Measurements from ENCODE around the gene LLCFC1. TPM values are rescaled to one million over a fixed set of nuclear protein-coding genes. Genes with fewer than 3 reads are reported as not detected.

LLCFC1 gene
- total and polyA plus RNA-seq, 3 donors from 2014 or later = 14.1 to 73.2 (median 38.5) TPM

GRCh38 chr7:142892951-142893350, 46.3 kb upstream of the LLCFC1 start:
- no peak for DNase-seq
- WGBS, 2 donors = 91% methylated on average over 5 of the region's 5 CpGs
- H3K4me3 ChIP-seq = no peak overlapping the region
- H3K4me1 ChIP-seq = no peaks in the 10 kb centered on the region
- no peaks in the 10 kb centered on the region for H3K9me3 ChIP-seq
- intact Hi-C loops (cut with DNase I; ENCODE audit: low total_unique reads) = no loop called here
- H3K27me3 ChIP-seq = no peaks in the 10 kb centered on the region
- TF ChIP-seq, protein P1, sequence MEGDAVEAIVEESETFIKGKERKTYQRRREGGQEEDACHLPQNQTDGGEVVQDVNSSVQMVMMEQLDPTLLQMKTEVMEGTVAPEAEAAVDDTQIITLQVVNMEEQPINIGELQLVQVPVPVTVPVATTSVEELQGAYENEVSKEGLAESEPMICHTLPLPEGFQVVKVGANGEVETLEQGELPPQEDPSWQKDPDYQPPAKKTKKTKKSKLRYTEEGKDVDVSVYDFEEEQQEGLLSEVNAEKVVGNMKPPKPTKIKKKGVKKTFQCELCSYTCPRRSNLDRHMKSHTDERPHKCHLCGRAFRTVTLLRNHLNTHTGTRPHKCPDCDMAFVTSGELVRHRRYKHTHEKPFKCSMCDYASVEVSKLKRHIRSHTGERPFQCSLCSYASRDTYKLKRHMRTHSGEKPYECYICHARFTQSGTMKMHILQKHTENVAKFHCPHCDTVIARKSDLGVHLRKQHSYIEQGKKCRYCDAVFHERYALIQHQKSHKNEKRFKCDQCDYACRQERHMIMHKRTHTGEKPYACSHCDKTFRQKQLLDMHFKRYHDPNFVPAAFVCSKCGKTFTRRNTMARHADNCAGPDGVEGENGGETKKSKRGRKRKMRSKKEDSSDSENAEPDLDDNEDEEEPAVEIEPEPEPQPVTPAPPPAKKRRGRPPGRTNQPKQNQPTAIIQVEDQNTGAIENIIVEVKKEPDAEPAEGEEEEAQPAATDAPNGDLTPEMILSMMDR (IDR thresholded peaks at IDR 0.05) = no peak
- H3K36me3 ChIP-seq (ENCODE audit: low read depth, missing control alignments) = no peaks in the 10 kb centered on the region
- no peak overlapping the region for H3K27ac ChIP-seq

DNA sequence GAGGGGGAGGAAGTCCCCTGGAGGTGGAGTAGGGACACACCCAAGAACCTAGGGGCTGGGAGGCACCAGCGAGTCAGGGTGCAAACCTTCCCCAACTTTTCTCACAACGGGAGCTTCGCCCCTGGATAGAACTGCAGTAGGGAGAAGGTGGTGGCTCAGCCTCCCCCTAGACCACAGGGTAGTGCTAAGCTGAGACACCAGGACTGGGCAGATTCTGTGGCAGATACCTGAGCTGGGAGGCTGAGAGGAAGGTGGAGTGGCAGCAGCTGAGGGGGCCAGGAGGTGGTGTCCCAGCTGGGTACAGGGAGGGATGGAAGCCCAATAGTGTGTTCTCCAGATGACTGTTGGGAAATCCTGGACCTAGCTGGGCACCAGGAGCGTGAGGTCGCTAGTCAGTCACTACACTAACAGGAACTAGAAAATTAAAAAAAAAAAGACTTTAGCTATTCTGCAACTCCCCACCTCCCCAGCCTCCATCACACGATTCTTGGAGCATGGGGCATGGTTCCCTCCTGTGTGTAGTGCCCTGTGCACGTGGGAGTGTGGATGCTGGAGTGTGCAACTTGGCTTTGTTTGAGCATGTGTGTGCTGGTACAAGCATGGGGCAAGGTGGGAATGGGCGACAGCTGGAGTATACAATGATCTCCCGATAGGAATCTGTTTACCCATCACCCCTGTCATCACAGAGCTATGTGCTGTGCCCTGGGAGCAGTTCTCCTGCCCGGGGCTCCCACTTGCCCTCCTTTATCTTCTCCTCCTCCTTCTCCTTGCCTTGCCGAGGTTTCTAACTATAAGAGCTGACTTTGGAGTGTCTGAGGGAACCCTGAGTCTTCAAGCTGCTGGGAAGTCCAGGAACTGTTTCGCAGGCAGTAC, 44.9 kb upstream of the LLCFC1 start:
- Histone ChIP-seq H3K27me3 (no peaks in the 10 kb centered on the region), H3K27ac (no peak overlapping the region), H3K9me3 (no peaks in the 10 kb centered on the region), H3K36me3 (ENCODE audit: low read depth, missing control alignments) (no peaks in the 10 kb centered on the region), H3K4me3 (no peak overlapping the region), H3K4me1 (no peaks in the 10 kb centered on the region)
- TF ChIP-seq, protein P1 (IDR thresholded peaks at IDR 0.05) = no peak
- no peak for TF ChIP-seq POLR2A (IDR thresholded peaks at IDR 0.05)
- WGBS, 2 donors = 76 to 83% methylated on average over 12 of the region's 12 CpGs
- DNase-seq = no peak
- intact Hi-C loops (cut with DNase I; ENCODE audit: low total_unique reads) = no loop called here

DNA sequence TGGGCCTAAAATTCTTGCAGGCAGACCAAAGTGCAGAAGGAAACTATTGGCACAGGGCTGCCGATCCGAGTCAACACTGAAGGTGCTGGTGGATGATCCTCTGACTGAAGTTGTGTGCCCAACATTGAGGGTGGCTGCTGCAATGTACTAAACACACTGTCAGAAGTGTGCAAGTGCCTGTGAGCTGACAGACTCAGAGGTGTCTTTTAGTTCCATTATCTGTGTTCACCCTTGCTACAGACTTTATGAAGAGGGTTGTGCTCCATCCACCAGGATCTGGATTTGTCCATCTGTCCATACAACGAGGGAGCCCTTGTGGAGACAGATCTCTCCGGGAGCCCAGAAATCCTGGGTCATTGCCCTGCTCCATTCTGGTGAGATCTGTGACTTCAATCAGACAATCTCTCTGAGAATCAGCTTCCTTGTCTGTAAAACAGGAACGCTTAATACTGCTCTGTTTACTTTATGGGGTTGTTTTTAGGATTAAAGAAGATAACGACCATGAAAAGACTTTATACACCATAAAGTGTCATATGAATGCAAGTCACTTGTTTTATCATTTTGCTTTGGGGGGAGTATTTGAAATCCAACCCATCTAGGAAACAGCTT, 44.2 kb upstream of the LLCFC1 start:
- Histone ChIP-seq H3K4me3 (no peak overlapping the region), H3K27ac (no peak overlapping the region), H3K27me3 (no peaks in the 10 kb centered on the region), H3K4me1 (no peaks in the 10 kb centered on the region), H3K9me3 (no peaks in the 10 kb centered on the region), H3K36me3 (ENCODE audit: low read depth, missing control alignments) (no peaks in the 10 kb centered on the region)
- DNase-seq = no peak
- intact Hi-C loops (cut with DNase I; ENCODE audit: low total_unique reads) = no loop called here
- TF ChIP-seq, protein P1 (IDR thresholded peaks at IDR 0.05) = no peak
- no peak for TF ChIP-seq POLR2A (IDR thresholded peaks at IDR 0.05)
- 77 to 84% methylated on average over 6 of the region's 6 CpGs for WGBS, 2 donors

DNA sequence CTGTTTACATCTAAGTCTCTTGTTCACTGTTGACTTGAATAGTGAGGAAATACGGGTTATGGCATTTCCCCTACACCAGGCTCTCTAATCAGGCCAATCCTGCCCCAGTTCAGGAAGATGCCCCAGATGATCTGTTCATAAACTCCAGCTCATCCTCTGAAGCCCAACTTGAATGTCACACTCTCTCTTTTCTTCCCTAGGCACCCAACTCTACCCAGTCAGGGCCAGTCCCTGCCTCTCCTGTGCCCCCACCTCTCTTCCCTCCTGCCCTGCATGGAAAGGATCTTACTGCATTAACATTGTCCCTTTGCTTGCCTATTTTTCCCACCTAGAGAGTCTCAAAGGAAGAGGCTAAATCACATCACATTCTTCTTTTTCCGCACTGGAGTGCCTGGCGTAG, 43.1 kb upstream of the LLCFC1 start:
- no peaks in the 10 kb centered on the region for H3K4me1 ChIP-seq
- H3K9me3 ChIP-seq = no peaks in the 10 kb centered on the region
- DNase-seq = no peak
- H3K27ac ChIP-seq = no peak overlapping the region
- no peak for TF ChIP-seq POLR2A (IDR thresholded peaks at IDR 0.05)
- no peaks in the 10 kb centered on the region for H3K27me3 ChIP-seq
- H3K36me3 ChIP-seq (ENCODE audit: low read depth, missing control alignments) = no peaks in the 10 kb centered on the region
- no peak overlapping the region for H3K4me3 ChIP-seq
- 93 to 98% methylated on average over 3 of the region's 3 CpGs for WGBS, 2 donors
- intact Hi-C loops (cut with DNase I; ENCODE audit: low total_unique reads) = no loop called here

GRCh38 chr7:142896741-142897379, 42.4 kb upstream of the LLCFC1 start:
- 77 to 90% methylated on average over 3 of the region's 3 CpGs for WGBS, 2 donors
- H3K4me3 ChIP-seq = no peak overlapping the region
- H3K36me3 ChIP-seq (ENCODE audit: low read depth, missing control alignments) = no peaks in the 10 kb centered on the region
- no peaks in the 10 kb centered on the region for H3K4me1 ChIP-seq
- no peak for DNase-seq
- no peaks in the 10 kb centered on the region for H3K27me3 ChIP-seq
- no peak overlapping the region for H3K27ac ChIP-seq
- H3K9me3 ChIP-seq = no peaks in the 10 kb centered on the region
- no peak for TF ChIP-seq POLR2A (IDR thresholded peaks at IDR 0.05)
- TF ChIP-seq, protein P1 (IDR thresholded peaks at IDR 0.05) = no peak
- intact Hi-C loops (cut with DNase I; ENCODE audit: low total_unique reads) = no loop called here

Measured in testis (tissue), 3 donors.